GM12878 (cell line): ENCODE measurements around the gene OSBPL10. TPM values are rescaled to one million over a fixed set of nuclear protein-coding genes. Genes with fewer than 3 reads are reported as not detected.

Source experiments
- ETV6 ChIP-seq, 2 experiments: fragments of 450-650 bp in 1 of 2; IDR thresholded peaks in 1 of 2; conservative IDR thresholded peaks in 1 of 2; 2 replicates each; pipeline ENCODE4 v1.6.1; 2014; ENCODE audit warnings: antibody characterized with exemption in 1 of 2, borderline replicate concordance in 1 of 2, low read depth in 1 of 2, mild to moderate bottlenecking in 1 of 2, moderate library complexity in 1 of 2
- GATAD2B ChIP-seq: fragments of 450-650 bp; conservative IDR thresholded peaks from 2 replicates; pipeline ENCODE4 v1.6.1; 2017; ENCODE audit warnings: low read depth, mild to moderate bottlenecking, moderate library complexity
- KAT2A ChIP-seq: conservative IDR thresholded peaks from 2 replicates; pipeline ENCODE4 v1.6.1; 2011; ENCODE audit warnings: low read depth, low read length; ENCODE audit not compliant: control insufficient read depth
- NR2C1 ChIP-seq: fragments of 450-650 bp; IDR thresholded peaks from 2 replicates; pipeline ENCODE4 v1.6.1; 2017; ENCODE audit warnings: antibody characterized with exemption, mild to moderate bottlenecking, moderate library complexity
- PAX5 ChIP-seq: IDR thresholded peaks from 2 replicates; pipeline ENCODE4 v1.6.1; 2011; ENCODE audit warnings: low read depth, low read length, borderline replicate concordance
- TARDBP ChIP-seq: IDR thresholded peaks from 2 replicates; pipeline ENCODE4 v1.6.1; 2016; ENCODE audit warnings: borderline replicate concordance
- TCF12 ChIP-seq: IDR thresholded peaks from 2 replicates; pipeline ENCODE4 v1.6.1; 2011; ENCODE audit warnings: low read depth, mild to moderate bottlenecking, low read length
- polyA plus RNA-seq, 11 experiments: library from polyadenylated mRNA; depleted of rRNA in 4 of 11; unstranded in 6 of 11; stranded (reverse) in 5 of 11; fragments of >200 nt; fragmentation: Nextera tagmentation in 4 of 11; fragmentation: Illumina TruSeq in 1 of 11; extraction: Ambion mirVana in 4 of 11; extraction: Trizol in 1 of 11; gene quantifications; 1 replicate in 1 of 11; 2 replicates in 10 of 11; pipeline versions ENCODE4 v1.2.1 to v1.2.3, GENCODE V29; 2011 to 2016; ENCODE audit warnings: inconsistent platforms in 2 of 11, missing spikeins in 2 of 11, low read depth in 1 of 11
- total RNA-seq, 4 experiments: library from RNA; depleted of rRNA in 3 of 4; stranded (reverse); fragments of >200 nt in 3 of 4; fragmentation: Illumina TruSeq in 1 of 4; extraction: Trizol in 1 of 4; gene quantifications; 2 replicates each; pipeline versions ENCODE4 v1.2.1 to v1.2.3, GENCODE V29; 2013 to 2021
- TF ChIP-seq, protein P1 (sequence below): fragments of 450-650 bp; formaldehyde crosslinking; IDR thresholded peaks from 2 replicates; pipeline ENCODE4 v1.5.0; 2022; ENCODE audit warnings: mild to moderate bottlenecking, missing genetic modification characterization
- TF ChIP-seq, protein P2 (sequence below): fragments of 450-650 bp; IDR thresholded peaks from 2 replicates; pipeline ENCODE4 v1.6.1; 2017; ENCODE audit warnings: borderline replicate concordance
- TF ChIP-seq, protein P3 (sequence below): IDR thresholded peaks from 2 replicates; pipeline ENCODE4 v1.6.1; 2011; ENCODE audit warnings: borderline replicate concordance, low read depth, mild to moderate bottlenecking, moderate library complexity, mixed read lengths, low read length; ENCODE audit not compliant: insufficient read depth; ENCODE audit errors: extremely low read length
- TF ChIP-seq, protein P4 (sequence below): fragments of 150-350 bp; IDR thresholded peaks from 2 replicates; pipeline ENCODE4 v1.6.1; 2016; ENCODE audit warnings: low read depth, low read length
- TF ChIP-seq, protein P5 (sequence below): fragments of 450-650 bp; IDR thresholded peaks from 2 replicates; pipeline ENCODE4 v1.6.1; 2016; ENCODE audit warnings: mild to moderate bottlenecking, moderate library complexity, borderline replicate concordance

OSBPL10 gene
- total and polyA plus RNA-seq, 10 of the 15 experiments (the other 5 are each of a cell fraction or from before 2014, with no cell fraction given): 0.03 to 0.25 (median 0.09) TPM; not detected in 5

DNA sequence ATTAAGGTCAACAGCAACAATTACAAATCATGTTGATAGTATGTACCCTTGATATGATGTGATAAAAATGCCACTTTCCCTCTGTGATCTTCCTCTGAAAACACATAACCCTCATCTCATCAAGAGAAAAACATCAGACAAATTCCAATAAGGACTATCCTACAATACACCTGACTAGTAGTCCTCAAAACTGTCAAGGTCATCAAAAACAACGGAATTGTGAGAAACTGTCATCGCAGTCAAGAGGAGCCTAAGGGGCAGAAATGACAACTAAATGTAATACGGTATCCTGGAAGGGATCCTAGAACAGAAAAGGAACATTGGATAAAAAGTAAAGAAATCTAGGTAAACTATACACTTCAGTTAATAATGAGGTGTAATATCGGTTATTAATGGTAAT is 59.2 kb downstream of the OSBPL10 start (continued):
- TF ChIP-seq, protein P1, sequence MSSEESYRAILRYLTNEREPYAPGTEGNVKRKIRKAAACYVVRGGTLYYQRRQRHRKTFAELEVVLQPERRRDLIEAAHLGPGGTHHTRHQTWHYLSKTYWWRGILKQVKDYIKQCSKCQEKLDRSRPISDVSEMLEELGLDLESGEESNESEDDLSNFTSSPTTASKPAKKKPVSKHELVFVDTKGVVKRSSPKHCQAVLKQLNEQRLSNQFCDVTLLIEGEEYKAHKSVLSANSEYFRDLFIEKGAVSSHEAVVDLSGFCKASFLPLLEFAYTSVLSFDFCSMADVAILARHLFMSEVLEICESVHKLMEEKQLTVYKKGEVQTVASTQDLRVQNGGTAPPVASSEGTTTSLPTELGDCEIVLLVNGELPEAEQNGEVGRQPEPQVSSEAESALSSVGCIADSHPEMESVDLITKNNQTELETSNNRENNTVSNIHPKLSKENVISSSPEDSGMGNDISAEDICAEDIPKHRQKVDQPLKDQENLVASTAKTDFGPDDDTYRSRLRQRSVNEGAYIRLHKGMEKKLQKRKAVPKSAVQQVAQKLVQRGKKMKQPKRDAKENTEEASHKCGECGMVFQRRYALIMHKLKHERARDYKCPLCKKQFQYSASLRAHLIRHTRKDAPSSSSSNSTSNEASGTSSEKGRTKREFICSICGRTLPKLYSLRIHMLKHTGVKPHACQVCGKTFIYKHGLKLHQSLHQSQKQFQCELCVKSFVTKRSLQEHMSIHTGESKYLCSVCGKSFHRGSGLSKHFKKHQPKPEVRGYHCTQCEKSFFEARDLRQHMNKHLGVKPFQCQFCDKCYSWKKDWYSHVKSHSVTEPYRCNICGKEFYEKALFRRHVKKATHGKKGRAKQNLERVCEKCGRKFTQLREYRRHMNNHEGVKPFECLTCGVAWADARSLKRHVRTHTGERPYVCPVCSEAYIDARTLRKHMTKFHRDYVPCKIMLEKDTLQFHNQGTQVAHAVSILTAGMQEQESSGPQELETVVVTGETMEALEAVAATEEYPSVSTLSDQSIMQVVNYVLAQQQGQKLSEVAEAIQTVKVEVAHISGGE (CRISPR knock-in tag): no peak
- TF ChIP-seq ETV6 (conservative IDR thresholded peaks at IDR 0.05 in 1 of 2, IDR thresholded peaks at IDR 0.05 in 1 of 2; ENCODE audit: borderline replicate concordance in 1 of 2, low read depth in 1 of 2): no peak
- TF ChIP-seq, protein P2, sequence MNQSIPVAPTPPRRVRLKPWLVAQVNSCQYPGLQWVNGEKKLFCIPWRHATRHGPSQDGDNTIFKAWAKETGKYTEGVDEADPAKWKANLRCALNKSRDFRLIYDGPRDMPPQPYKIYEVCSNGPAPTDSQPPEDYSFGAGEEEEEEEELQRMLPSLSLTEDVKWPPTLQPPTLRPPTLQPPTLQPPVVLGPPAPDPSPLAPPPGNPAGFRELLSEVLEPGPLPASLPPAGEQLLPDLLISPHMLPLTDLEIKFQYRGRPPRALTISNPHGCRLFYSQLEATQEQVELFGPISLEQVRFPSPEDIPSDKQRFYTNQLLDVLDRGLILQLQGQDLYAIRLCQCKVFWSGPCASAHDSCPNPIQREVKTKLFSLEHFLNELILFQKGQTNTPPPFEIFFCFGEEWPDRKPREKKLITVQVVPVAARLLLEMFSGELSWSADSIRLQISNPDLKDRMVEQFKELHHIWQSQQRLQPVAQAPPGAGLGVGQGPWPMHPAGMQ: no peak
- TF ChIP-seq, protein P3, sequence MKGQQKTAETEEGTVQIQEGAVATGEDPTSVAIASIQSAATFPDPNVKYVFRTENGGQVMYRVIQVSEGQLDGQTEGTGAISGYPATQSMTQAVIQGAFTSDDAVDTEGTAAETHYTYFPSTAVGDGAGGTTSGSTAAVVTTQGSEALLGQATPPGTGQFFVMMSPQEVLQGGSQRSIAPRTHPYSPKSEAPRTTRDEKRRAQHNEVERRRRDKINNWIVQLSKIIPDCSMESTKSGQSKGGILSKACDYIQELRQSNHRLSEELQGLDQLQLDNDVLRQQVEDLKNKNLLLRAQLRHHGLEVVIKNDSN: no peak
- TF ChIP-seq, protein P4, sequence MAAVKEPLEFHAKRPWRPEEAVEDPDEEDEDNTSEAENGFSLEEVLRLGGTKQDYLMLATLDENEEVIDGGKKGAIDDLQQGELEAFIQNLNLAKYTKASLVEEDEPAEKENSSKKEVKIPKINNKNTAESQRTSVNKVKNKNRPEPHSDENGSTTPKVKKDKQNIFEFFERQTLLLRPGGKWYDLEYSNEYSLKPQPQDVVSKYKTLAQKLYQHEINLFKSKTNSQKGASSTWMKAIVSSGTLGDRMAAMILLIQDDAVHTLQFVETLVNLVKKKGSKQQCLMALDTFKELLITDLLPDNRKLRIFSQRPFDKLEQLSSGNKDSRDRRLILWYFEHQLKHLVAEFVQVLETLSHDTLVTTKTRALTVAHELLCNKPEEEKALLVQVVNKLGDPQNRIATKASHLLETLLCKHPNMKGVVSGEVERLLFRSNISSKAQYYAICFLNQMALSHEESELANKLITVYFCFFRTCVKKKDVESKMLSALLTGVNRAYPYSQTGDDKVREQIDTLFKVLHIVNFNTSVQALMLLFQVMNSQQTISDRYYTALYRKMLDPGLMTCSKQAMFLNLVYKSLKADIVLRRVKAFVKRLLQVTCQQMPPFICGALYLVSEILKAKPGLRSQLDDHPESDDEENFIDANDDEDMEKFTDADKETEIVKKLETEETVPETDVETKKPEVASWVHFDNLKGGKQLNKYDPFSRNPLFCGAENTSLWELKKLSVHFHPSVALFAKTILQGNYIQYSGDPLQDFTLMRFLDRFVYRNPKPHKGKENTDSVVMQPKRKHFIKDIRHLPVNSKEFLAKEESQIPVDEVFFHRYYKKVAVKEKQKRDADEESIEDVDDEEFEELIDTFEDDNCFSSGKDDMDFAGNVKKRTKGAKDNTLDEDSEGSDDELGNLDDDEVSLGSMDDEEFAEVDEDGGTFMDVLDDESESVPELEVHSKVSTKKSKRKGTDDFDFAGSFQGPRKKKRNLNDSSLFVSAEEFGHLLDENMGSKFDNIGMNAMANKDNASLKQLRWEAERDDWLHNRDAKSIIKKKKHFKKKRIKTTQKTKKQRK: no peak
- no peak for TF ChIP-seq GATAD2B
- no peak for TF ChIP-seq NR2C1
- no peak for TF ChIP-seq TCF12
- TF ChIP-seq TARDBP: no peak
- TF ChIP-seq PAX5: no peak
- no peak for TF ChIP-seq KAT2A
- TF ChIP-seq, protein P5, sequence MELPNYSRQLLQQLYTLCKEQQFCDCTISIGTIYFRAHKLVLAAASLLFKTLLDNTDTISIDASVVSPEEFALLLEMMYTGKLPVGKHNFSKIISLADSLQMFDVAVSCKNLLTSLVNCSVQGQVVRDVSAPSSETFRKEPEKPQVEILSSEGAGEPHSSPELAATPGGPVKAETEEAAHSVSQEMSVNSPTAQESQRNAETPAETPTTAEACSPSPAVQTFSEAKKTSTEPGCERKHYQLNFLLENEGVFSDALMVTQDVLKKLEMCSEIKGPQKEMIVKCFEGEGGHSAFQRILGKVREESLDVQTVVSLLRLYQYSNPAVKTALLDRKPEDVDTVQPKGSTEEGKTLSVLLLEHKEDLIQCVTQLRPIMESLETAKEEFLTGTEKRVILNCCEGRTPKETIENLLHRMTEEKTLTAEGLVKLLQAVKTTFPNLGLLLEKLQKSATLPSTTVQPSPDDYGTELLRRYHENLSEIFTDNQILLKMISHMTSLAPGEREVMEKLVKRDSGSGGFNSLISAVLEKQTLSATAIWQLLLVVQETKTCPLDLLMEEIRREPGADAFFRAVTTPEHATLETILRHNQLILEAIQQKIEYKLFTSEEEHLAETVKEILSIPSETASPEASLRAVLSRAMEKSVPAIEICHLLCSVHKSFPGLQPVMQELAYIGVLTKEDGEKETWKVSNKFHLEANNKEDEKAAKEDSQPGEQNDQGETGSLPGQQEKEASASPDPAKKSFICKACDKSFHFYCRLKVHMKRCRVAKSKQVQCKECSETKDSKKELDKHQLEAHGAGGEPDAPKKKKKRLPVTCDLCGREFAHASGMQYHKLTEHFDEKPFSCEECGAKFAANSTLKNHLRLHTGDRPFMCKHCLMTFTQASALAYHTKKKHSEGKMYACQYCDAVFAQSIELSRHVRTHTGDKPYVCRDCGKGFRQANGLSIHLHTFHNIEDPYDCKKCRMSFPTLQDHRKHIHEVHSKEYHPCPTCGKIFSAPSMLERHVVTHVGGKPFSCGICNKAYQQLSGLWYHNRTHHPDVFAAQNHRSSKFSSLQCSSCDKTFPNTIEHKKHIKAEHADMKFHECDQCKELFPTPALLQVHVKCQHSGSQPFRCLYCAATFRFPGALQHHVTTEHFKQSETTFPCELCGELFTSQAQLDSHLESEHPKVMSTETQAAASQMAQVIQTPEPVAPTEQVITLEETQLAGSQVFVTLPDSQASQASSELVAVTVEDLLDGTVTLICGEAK: no peak
